Coronary artery (tissue), 2 donors: ENCODE results near the gene PRDM16.

ENCODE experiments used
- DNase-seq: peaks from one replicate; pipeline ENCODE4 v3.0.0-alpha.2; 2017; ENCODE audit warnings: low spot score
- H3K27ac ChIP-seq, 2 donors: fragments of 200-600 bp; sonication (generic); one replicate each; pipeline ENCODE4 v1.5.1; 2016 to 2019
- H3K4me3 ChIP-seq: fragments of 200-600 bp; sonication (generic); 2 replicates; pipeline ENCODE4 v1.5.1; 2016; ENCODE audit warnings: mild to moderate bottlenecking, moderate library complexity
- TF ChIP-seq, protein P1 (sequence below): fragments of 200-600 bp; sonication (generic); IDR thresholded peaks from one replicate; pipeline ENCODE4 v1.5.1; 2019; ENCODE audit warnings: antibody characterized with exemption

Gene PRDM16

DNA sequence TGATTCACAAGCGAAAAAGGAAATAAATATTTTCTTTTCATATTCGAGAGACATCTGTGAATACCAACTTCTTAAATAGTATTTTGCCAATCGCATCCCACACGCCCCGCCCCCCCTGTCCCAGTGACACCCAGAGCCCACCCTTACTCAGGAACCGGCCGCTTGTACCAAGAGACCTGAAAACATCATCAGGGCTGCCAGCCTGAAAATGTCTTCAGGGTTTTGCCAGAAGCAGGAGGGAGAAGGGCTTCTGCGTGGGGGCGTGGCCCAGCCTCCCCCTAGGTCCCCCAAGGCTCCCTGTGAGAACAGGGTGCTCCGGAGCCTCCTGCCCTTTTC, 126.4 kb downstream of the PRDM16 start:
- peak overlapping the region; percentile 95 to 99 for H3K27ac ChIP-seq
- peak; percentile 93 for DNase-seq
- TF ChIP-seq, protein P1, sequence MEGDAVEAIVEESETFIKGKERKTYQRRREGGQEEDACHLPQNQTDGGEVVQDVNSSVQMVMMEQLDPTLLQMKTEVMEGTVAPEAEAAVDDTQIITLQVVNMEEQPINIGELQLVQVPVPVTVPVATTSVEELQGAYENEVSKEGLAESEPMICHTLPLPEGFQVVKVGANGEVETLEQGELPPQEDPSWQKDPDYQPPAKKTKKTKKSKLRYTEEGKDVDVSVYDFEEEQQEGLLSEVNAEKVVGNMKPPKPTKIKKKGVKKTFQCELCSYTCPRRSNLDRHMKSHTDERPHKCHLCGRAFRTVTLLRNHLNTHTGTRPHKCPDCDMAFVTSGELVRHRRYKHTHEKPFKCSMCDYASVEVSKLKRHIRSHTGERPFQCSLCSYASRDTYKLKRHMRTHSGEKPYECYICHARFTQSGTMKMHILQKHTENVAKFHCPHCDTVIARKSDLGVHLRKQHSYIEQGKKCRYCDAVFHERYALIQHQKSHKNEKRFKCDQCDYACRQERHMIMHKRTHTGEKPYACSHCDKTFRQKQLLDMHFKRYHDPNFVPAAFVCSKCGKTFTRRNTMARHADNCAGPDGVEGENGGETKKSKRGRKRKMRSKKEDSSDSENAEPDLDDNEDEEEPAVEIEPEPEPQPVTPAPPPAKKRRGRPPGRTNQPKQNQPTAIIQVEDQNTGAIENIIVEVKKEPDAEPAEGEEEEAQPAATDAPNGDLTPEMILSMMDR: no peak
- no peak overlapping the region for H3K4me3 ChIP-seq

DNA sequence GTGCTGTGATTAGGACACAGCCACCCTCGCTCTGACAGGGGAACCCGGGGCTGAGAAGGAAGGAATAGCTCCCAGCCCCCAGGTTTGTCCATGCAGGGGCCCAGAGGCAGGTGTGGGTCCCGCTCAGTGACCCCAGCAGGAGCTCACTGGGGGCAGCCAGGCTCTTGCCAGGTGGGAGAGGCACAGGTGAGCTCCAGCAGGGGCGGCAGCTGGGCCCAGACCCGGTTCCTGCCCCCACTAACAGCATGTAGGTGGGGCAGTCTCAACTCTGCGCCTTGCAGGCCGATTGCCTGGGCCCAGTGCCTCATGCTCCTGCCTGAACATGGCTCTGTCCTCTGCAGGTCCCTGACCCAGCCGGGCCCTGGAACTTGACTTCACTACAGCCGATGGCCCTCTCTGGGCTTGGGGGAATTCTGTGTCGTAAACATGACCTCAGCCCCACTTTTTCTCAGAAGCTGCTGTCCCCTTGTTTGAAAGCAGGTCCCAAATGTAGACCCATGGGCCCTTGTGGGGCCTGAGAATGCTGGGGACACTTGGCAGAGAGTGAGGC, 127.0 kb downstream of the PRDM16 start:
- TF ChIP-seq, protein P1: no peak
- Histone ChIP-seq H3K4me3 (no peak overlapping the region), H3K27ac (peak overlapping the region; percentile 95 to 99)
- DNase-seq: no peak

DNA sequence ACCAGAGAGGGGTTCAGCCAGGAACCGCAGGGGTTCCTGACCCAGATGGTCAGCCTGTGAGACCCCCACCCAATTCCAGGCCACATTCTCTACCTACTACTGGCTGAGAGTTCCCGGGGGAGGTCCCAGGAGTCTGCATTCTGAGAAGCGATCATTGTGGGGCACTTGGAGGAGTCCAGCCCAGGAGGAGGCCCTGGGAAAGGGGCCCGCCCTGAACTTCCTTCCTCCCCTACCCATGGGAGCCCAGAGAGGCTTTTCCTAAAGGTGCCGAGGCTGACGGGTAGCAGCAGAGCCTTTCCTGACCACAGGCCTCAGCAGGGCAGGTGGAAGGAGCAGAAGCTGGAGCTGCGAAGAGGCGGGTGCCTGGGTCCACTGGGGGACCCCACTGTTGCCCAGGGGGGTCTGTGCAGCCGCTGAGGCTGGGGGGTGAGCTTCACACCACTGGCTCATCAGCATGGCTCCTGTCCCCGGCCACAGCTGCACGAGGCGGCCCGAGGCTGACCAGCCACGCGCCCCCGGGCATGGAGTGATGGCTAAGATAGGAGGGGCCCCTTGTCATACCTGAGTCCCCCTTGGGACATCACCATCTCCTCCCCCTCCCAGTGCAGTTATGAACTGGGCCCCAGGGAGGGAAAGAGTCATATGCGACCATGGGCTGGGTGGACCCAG, 127.7 kb downstream of the PRDM16 start:
- Histone ChIP-seq H3K27ac (peak overlapping the region; percentile 95 to 99), H3K4me3 (no peak overlapping the region)
- no peak for DNase-seq
- TF ChIP-seq, protein P1: no peak

GRCh38 chr1:3197781-3198316, 128.8 kb downstream of the PRDM16 start:
- DNase-seq: no peak
- Histone ChIP-seq H3K27ac (peak overlapping the region; percentile 95 to 99), H3K4me3 (no peak overlapping the region)
- TF ChIP-seq, protein P1: no peak

DNA sequence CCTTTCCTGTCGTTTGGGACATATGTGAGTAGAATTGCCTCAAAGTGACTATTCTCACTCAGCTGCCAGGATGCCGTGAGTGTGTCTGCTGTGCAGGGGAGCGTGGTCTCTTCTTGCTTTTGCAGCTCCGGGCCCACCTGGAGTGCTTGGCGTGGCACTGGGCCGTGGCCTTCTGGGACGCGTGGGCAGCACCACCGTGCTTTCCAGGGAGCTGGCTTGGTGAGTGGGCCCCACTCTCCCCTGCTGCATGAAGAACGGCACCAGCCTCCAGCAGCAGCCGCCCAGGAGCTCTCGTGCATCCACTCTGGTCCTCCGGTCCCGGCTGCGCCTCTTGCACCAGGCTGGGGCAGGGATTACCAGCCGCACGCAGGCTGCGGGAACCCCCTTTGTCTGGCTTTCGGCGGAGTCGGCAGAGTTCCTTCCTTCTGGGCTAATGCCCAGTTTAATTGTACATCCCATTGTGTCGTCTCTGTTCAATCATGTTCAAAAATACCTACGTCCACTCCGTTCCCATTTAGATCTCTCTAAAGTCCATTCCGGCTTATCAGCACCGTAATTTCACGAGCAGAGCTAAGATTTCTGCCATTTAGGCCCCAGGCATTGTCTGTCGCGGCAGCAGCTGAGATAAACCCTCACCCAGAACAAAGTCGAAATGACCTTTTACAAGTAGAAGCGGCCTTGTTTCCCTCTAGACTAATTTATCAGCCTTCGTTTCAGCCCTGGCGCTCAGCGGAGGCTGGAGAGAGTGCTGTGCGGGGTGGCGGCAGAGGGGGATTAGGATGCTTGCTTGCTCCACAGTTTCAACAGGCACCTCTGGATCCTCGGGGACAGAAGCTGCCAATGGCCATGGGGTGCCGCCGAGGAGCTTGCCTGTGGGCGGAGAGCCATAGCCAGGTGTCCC, 129.6 kb downstream of the PRDM16 start:
- TF ChIP-seq, protein P1: no peak
- Histone ChIP-seq H3K4me3 (no peak overlapping the region), H3K27ac (peak overlapping the region; percentile 95 to 99)
- no peak for DNase-seq

- TF ChIP-seq, protein P1: no peak
- peak overlapping the region; percentile 32 for H3K4me3 ChIP-seq
- peak overlapping the region; percentile 89 to 91 for H3K27ac ChIP-seq
- no peak for DNase-seq
Observed at GRCh38 chr1:3204725-3205124, 135.7 kb downstream of the PRDM16 start.
